ENCODE data around the gene LIG4. TPM values are rescaled to one million over a fixed set of nuclear protein-coding genes. Genes with fewer than 3 reads are reported as not detected.
A peak's percentile ranks its signal among the peaks of the same experiment; 100 is the strongest.

The LIG4 gene
- total and polyA plus RNA-seq, 9 of the 15 experiments (the other 6 are each of a cell fraction or from before 2014, with no cell fraction given): 1.5 to 7.8 (median 5.1) TPM

GRCh38 chr13:108257248-108257647 is 41.9 kb upstream of the LIG4 start (continued):
- peak in 1 of 2 experiments; percentile 71; a peak in 2 of 4 replicates for TF ChIP-seq FOXA3 (CRISPR knock-in tag; conservative IDR thresholded peaks at IDR 0.05 in 1 of 2, IDR thresholded peaks at IDR 0.05 in 1 of 2)

DNA sequence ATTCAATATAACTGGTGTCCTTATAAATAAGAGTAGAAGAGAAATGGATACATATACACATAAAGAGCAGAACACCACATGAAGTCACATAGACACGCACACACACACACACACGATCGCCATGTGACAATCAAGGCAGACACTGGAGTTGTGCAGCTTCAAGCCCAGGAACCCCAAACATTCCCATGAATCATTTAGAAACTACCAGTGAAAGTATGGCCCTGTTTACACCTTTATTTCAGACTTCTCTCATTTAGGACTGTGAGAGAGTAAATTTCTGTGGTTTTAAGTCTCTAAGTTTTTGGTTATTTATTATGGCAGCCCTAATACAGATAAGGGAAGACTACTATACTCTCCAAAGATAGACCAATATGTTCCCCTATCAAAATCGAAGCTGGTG is 33.8 kb upstream of the LIG4 start:
- CTCF ChIA-PET (ENCODE audit: low intra/inter-chr PET ratio): no interaction called here
- no peaks in the 10 kb centered on the region for H3K27me3 ChIP-seq (ENCODE audit: control insufficient read depth in 2 of 2, insufficient read depth in 2 of 2, low read length in 2 of 2)
- no peaks in the 10 kb centered on the region for H3K4me1 ChIP-seq (replicated peaks in 1 of 2; ENCODE audit: control insufficient read depth in 2 of 2, insufficient read depth in 2 of 2, low read length in 2 of 2)
- H4K20me1 ChIP-seq (replicated peaks; ENCODE audit: control insufficient read depth, insufficient read depth, low read length): no peaks in the 10 kb centered on the region
- H3K36me3 ChIP-seq (ENCODE audit: control insufficient read depth, insufficient read depth, low read length): no peaks in the 10 kb centered on the region
- no peak overlapping the region for H2AFZ ChIP-seq (ENCODE audit: low read depth, low read length)
- POLR2A ChIA-PET: no interaction called here
- no peak for DNase-seq (ENCODE audit: extremely low read depth in 1 of 4, low spot score in 3 of 4)
- no TSS peak for BruUV-seq (replicated peaks)
- in situ Hi-C loops (cut with MboI) (no loop called here), intact Hi-C loops (cut with micrococcal nuclease) (no loop called here)
- no peaks in the 10 kb centered on the region for H3K9me1 ChIP-seq (ENCODE audit: control insufficient read depth, insufficient read depth, low read length)
- no peaks in the 10 kb centered on the region for H3K79me2 ChIP-seq (ENCODE audit: control insufficient read depth, insufficient read depth, low read length)
- 16% methylated on average over 4 of the region's 4 CpGs for WGBS (ENCODE audit: insufficient coverage, low coverage, missing lambda C conversion rate)
- H3K4me3 ChIP-seq: no peak overlapping the region
- ATAC-seq: no peak
- H3K9me3 ChIP-seq (replicated peaks; ENCODE audit: control insufficient read depth, insufficient read depth, low read depth, low read length): no peaks in the 10 kb centered on the region
- no peak overlapping the region for H3K4me2 ChIP-seq (ENCODE audit: insufficient read depth, low read length)
- H3K27ac ChIP-seq (ENCODE audit: extremely low read depth, low read depth, low read length): no peak overlapping the region
- no peak for FAIRE-seq
- no peak overlapping the region for H3K9ac ChIP-seq (ENCODE audit: insufficient read depth in 1 of 2, low read depth in 2 of 2, low read length in 2 of 2)
- TF ChIP-seq DPF2 (IDR thresholded peaks at IDR 0.05) (no peak), DEAF1 (CRISPR knock-in tag; IDR thresholded peaks at IDR 0.05) (no peak), NR1H2 (CRISPR knock-in tag; IDR thresholded peaks at IDR 0.05) (no peak), KDM5B (IDR thresholded peaks at IDR 0.05; ENCODE audit: insufficient replicate concordance, low read depth, low read length) (no peak), TFE3 (CRISPR knock-in tag; IDR thresholded peaks at IDR 0.05) (no peak), ELF4 (CRISPR knock-in tag; IDR thresholded peaks at IDR 0.05) (no peak), MAFG (tag; conservative IDR thresholded peaks at IDR 0.05) (no peak), ZNF79 (CRISPR knock-in tag; IDR thresholded peaks at IDR 0.05; ENCODE audit: low read depth) (no peak), RFX5 (IDR thresholded peaks at IDR 0.05; ENCODE audit: low read depth, low read length) (no peak), LARP7 (IDR thresholded peaks at IDR 0.05) (no peak), ZSCAN29 (IDR thresholded peaks at IDR 0.05) (no peak), ZKSCAN1 (IDR thresholded peaks at IDR 0.05; ENCODE audit: low read depth, low read length) (no peak), MBD1 (CRISPR knock-in tag; IDR thresholded peaks at IDR 0.05) (no peak)
- TF ChIP-seq, protein P1, sequence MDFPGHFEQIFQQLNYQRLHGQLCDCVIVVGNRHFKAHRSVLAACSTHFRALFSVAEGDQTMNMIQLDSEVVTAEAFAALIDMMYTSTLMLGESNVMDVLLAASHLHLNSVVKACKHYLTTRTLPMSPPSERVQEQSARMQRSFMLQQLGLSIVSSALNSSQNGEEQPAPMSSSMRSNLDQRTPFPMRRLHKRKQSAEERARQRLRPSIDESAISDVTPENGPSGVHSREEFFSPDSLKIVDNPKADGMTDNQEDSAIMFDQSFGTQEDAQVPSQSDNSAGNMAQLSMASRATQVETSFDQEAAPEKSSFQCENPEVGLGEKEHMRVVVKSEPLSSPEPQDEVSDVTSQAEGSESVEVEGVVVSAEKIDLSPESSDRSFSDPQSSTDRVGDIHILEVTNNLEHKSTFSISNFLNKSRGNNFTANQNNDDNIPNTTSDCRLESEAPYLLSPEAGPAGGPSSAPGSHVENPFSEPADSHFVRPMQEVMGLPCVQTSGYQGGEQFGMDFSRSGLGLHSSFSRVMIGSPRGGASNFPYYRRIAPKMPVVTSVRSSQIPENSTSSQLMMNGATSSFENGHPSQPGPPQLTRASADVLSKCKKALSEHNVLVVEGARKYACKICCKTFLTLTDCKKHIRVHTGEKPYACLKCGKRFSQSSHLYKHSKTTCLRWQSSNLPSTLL (IDR thresholded peaks at IDR 0.05): no peak
